ENCODE data around the gene NFIB.

- TF ChIP-seq CTCF (conservative IDR thresholded peaks at IDR 0.05; ENCODE audit: low read depth, low read length) (no peak), POLR2A (IDR thresholded peaks at IDR 0.05; ENCODE audit: low read depth, low read length) (no peak), RAD21 (IDR thresholded peaks at IDR 0.05; ENCODE audit: low read length) (no peak), CEBPB (IDR thresholded peaks at IDR 0.05; ENCODE audit: low read depth, low read length) (peak; percentile 28; the same call in 1 of the 2 replicates), USF2 (IDR thresholded peaks at IDR 0.05; ENCODE audit: low read depth, low read length) (no peak), RFX5 (IDR thresholded peaks at IDR 0.05; ENCODE audit: low read depth, low read length) (no peak)
Observed at GRCh38 chr9:14092344-14092743, 221.6 kb downstream of the NFIB start.
